Measurements from ENCODE around the gene ZNF445.

ZNF445 gene

DNA sequence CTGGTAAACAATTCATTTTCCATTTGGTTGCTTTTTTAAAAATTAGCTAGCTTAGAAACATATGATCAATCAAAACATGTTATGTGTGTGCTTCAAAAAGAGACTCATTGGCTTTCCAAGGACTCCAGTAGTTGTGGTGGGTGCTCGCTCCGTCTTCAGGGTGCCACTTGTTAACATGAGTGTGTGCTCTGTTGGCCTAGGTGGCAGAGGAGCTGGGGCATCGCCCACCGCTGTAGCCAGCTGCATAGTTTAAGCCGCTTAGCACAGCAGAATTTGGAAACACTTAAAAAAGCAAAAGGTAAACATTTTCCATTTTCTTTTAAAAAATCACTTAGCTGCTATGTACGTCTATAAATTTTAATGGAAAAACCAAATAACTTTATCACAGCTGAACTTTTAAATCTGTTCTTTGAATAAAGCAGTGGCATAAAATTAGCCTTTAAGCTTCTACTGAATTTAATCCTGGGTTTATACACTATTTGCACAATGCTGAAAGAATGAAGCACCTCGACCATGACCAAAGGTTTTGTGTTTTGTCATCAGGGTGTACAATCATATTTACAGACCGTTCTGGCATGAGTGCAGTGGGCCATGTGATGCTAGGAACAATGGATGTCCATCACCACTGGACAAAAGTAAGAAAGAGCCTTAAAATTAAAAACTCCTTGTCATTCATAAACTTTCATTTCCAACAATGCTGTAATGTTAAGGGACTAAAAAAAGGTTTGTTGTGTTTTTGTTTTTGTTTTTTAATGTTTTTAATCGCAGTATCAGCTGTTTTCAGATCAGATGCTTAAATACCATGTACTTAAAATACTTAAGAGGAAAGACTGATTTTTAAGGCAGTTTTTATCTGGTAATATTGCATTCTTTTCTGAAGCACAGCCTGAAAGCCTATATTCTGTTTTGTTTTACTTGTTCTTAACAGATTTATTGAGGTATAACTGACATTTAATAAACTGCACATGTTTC, 81.0 kb downstream of the ZNF445 start:
- no peak for DNase-seq

DNA sequence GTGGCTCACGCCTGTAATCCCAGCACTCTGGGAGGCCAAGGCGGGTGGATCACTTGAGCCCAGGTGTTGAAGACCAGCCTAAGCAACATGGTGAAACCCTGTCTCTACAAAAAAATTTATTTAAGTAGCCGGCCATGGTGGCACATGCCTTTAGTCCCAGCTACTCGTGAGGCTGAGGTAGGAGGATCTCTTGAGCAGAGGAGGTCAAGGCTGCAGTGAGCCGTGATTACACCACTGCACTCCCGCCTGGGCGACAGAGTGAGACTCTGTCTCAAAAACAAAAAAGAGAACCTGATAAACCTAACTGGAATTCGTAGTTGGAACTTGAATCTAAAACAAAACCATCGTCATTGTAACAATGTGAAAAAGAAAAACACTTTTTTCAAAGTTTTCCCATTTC, 81.8 kb downstream of the ZNF445 start:
- DNase-seq = no peak

DNA sequence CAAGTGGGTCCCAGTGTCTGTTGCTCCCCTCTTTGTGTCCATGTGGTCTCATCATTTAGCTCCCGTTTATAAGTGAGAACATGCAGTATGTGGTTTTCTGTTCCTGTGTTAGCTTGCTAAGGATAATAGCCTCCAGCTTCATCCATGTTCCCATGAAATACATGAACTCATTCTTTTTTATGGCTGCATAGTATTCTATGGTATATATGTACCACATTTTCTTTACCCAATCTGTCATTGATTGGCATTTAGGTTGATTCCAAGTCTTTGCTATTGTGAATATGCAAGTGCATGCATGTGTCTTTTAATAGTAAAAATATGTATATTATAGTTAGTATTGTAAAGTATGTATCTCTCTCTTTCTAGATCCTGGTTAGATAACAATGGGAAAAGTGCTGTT, 85.0 kb downstream of the ZNF445 start:
- no peak for DNase-seq

DNA sequence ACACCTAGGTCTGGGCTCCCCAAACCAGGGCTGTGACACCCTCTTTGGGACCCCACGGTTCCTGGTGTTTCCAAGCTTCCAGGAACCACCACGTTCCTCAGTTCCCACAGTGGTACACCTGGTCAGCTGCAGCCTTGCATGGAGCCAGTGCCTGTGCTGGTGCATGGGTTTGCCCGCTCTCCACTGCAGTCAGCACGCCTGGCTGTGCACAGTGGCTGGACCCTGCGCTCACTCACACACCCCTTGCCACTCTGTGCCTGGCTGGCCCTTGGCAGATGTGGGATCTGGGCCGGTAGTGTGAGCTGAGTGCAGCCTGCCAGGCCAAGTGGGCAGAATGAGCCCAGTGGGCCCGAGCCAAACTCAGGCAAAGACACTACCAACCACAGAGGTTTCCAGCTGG, 90.1 kb downstream of the ZNF445 start:
- no peak for DNase-seq
